NK-92 (cell line): Measurements from ENCODE around the gene ARV1.
"Not testable (repeated sequence)": the region's sequence is repeated elsewhere in the genome, so short reads cannot be mapped to it uniquely, and the experiment has no call there.

Experiments
- DNase-seq: peaks from one replicate; lab custom pipeline; 2025; ENCODE audit not compliant: unreplicated experiment; lab: John Stamatoyannopoulos, UW

Gene ARV1

DNA sequence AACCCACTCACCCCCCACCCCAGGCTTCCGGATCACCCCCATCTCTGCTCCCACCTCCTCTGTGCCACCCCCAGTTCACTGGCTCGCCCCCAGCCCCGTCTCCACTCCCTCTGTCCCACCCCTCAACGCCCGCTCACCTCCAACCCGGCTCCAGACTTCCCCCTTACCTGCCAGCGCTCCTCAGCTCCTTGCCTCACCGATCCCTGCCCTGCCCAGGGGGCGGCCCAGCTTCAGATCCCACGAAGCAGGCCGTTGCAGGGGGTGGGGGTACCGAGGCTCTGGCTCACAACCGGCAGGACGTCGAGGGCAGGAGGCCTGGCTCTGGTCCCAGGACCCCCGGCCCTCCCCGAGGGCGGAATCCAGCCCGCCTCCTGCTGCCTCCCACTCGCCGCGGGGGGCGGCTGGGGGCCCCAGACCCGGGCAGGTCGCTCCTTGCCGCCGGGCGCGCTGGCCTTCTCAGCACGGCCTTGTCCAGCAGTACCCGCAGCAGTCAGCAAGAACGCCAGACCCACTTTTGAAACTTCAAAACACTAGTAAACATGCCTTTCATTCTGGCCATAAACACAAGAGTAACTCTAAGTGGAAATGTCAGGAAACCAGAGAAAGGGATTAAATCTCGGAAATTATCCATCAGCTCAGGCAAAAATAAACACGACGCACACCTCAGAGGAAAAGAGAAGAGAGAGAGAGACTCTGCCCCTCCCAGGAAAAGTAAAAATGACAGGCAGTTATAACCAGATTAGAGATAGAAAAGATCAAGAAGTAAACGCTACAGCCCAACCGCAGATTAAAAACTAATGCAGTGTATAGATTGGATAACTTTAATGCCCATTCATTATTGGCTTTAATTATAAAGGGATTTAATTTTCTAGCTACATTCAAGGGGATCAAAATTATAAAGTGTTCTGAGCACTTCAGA, 62.2 kb downstream of the ARV1 start:
- no peak for DNase-seq

DNA sequence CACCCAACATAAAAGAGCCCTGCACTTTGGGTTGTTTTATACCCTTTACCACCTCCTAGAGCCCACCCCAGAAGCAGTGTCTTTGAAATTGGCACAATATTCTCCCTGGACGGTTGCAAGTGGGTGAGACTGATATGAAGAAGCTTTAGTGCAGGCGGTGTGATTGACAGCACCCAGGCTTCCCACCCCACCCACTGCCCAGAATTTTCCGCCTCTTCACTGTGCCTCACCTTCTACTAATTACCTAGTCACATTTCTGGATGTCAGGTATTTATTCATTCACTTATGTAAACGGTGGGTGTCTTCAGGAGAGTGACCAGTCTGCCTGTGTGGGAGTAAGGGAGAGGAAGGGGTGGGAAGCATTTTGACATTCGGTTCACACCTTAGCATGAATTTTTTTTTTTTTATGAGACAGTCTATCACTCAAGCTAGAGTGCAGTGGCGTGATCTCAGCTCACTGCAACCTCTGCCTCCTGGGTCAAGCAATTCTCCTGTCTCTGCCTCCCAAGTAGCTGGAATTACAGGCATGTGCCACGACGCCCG, 62.9 kb downstream of the ARV1 start:
- no peak for DNase-seq

DNA sequence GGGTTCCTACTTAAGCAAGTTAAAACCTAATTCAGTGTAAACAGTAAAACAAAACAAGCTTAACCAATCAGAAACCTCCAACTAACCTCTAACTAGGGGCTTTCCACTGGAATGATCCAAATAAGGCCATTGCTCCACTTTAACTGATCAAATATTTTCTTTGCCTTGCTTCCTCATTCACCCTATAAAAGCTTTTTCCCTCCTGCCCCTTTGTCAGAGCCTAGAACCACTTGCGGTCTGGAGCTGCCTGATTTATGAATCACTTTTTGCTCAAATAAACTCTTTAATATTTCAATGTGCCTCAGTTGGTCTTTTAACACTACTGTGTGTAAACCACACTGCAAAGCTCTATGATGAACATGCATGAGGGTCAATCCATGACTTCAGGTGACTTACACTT, 65.7 kb downstream of the ARV1 start:
- no peak for DNase-seq

DNA sequence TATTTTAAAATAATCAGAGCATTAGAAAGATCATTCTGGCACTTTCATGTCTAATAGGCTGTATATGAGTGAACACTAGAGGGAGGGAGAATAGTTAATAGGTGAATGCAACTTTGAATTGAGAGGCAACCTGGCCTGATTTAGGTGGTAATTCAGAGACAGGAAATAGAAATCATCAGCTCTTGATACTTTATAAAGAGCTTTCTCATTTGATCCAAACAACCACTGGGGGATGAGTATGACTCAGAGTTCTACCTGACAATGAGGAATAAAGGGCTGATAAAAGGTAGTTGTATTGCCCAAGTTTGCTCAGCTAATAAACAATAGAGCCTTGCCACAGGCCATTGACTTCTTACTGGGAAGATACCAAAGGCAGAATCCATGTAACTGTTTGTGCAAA, 66.4 kb downstream of the ARV1 start:
- DNase-seq: no peak

DNA sequence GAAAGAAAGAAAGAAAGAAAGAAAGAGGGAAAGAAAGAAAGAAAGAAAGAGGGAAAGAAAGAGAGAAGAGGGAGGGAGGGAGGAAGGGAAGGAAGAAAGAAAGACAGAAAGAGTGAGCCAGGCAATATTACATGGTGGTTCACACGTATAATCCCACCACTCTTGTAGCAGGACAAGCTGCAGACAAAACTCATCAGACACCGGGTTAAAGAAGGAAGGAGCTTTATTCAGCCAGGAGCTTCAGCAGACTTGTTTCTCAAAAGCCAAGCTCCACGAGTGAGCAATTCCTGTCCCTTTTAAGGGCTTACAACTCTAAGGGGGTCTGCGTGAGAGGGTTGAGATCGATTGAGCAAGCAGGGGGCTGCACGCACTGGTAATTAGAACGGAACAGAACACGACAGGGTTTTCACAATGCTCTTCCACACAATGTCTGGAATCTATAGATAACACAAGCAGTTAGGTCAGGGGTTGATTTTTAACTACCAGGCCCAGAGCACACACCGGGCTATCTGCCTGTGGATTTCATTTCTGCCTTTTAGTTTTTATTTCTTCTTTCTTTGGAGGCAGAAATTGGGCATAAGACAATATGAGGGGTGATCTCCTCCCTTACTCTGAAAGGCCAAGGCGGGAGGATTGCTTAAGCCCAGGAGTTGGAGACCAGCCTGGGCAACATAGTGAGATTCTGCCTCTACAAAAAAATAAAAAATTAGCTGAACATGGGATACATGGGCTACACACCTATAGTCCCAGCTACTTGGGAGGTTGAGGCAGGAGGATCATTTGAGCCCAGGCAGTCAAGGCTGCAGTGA, 67.2 kb downstream of the ARV1 start:
- DNase-seq: not testable (repeated sequence)

DNA sequence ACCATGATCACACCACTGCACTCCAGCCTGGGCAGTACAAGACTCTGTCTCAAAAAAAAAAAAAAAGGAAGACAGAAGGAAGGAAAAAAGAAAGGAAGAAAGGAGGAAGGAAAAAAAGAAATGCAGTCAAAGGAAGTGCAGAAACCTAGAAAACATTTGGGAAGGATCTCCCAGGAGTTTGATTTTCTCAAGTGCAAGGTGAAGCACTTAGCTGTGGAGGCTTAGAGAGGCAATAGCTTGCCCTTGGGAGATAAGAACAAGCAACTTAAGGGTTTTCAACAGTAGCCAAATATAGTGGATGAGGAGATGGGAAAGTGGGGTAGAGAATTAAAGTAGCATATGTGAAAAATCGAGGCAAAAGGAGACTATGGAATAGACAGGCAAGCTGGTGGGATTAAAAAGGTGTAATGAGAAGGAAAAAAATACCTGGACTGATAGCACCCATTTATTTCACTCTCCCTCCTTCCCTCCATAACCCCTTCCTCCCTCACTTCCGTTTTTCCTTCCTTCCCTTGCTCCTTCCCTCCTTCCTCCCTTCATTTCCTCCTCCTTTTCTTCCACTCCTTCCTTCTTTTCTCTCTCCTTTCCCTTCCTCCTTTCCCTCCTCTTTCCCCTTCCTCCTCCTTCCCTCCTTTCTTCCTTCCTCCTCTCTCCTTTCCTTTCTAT, 68.0 kb downstream of the ARV1 start:
- no peak for DNase-seq

DNA sequence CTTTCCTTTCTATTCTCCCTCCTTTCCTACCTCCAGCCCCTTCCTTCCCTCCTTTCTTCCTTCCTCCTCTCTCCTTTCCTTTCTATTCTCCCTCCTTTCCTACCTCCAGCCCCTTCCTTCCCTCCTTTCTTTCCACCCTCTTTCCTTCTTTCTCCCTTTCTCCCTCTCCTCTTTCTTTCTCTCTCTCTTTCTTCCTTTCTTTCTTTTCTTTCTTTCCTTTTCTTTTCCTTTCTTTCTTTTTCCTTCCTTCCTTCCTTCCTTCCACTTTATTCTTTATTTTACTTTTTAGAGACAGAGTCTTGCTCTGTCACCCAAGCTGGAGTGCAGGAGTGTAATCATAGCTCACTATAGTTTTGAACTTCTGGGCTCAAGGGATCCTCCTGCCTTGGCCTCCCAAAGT, 68.6 kb downstream of the ARV1 start:
- DNase-seq: not testable (repeated sequence)

DNA sequence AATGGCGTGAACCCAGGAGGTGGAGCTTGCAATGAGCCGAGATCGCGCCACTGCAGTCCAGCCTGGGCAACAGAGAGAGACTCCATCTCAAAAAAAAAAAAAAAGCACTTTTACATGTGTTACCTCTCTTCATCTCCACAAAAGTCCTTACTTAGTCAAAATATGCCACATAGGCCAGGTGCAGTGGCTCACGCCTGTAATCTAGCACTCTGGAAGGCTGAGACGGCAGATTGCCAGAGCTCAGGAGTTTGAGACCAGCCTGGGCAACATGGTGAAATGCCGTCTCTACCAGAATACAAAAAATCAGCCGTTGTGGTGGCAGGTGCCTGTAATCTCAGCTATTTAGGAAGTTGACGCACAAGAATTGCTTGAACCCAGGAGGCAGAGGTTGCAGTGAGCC, 69.5 kb downstream of the ARV1 start:
- DNase-seq: not testable (repeated sequence)

DNA sequence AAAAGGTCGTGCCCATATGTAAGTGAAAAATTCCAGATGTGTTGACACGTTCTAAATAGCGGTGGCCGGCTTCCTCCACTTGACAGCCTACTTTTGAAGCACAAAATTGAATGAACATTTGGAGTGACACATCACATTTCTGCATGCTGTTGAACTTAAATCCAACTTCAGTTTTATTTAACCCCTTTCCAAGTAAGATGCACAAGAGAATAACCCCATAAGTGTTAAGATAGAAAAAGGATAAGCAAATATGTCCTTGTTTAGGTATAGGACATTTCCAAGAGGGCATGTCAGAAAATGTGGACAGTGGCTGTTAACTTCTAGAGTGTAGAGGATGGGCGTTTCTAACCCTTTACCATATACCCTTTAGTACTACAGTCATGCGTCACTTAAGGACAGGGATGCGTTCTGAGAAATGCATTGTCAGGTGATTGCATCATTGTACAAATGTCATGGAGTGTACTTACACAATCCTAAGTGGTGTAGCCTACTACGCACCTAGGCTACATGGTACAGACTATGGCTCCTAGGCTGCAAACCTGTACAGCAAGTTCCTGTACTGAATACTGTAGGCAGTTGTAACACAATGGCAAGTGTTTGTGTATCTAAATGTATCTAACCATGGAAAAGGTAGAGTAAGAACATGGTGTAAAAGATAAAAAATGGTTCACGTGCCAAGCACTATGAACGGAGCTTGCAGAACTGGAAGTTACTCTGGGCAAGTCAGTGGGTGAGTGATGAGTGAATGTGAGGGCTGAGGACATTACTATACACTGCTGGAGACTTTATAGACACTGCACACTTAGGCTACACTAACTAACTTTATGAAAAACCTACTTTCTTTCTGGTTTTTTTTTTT, 70.5 kb downstream of the ARV1 start:
- DNase-seq: no peak
